H9 (cell line): ENCODE data around the gene MYH9. TPM values are rescaled to one million over a fixed set of nuclear protein-coding genes. Genes with fewer than 3 reads are reported as not detected.

Experiments used
- DNase-seq: peaks from one replicate; pipeline ENCODE4 v3.0.0-alpha.2; 2017
- H2AFZ ChIP-seq: one replicate; pipeline ENCODE4 v1.6.1; 2013; ENCODE audit warnings: mild to moderate bottlenecking, low read length, control low read depth, moderate library complexity
- H2AK5ac ChIP-seq: 2 replicates; pipeline ENCODE4 v1.6.1; 2013; ENCODE audit warnings: low read length, control low read depth, mixed read lengths; ENCODE audit not compliant: insufficient read length
- H2BK120ac ChIP-seq: one replicate; pipeline ENCODE4 v1.6.1; 2013; ENCODE audit warnings: low read depth, mild to moderate bottlenecking, low read length, control low read depth, inconsistent platforms; ENCODE audit not compliant: poor library complexity, severe bottlenecking
- H2BK12ac ChIP-seq: 2 replicates; pipeline ENCODE4 v1.6.1; 2013; ENCODE audit warnings: low read length, control low read depth, mixed read lengths, low read depth; ENCODE audit not compliant: insufficient read length
- H2BK15ac ChIP-seq: 2 replicates; pipeline ENCODE4 v1.6.1; 2013; ENCODE audit warnings: low read depth, low read length, control low read depth
- H2BK20ac ChIP-seq: one replicate; pipeline ENCODE4 v1.6.1; 2013; ENCODE audit warnings: low read depth, mild to moderate bottlenecking, low read length, control low read depth, inconsistent platforms; ENCODE audit not compliant: poor library complexity, severe bottlenecking
- H2BK5ac ChIP-seq: 2 replicates; pipeline ENCODE4 v1.6.1; 2013; ENCODE audit warnings: low read length, control low read depth, mixed read lengths; ENCODE audit not compliant: insufficient read length
- H3K14ac ChIP-seq: 2 replicates; pipeline ENCODE4 v1.6.1; 2013; ENCODE audit warnings: low read length, control low read depth; ENCODE audit not compliant: insufficient read depth
- H3K18ac ChIP-seq: 2 replicates; pipeline ENCODE4 v1.6.1; 2013; ENCODE audit warnings: low read depth, mild to moderate bottlenecking, mixed read lengths, low read length, control low read depth; ENCODE audit not compliant: insufficient read length
- H3K23ac ChIP-seq: 2 replicates; pipeline ENCODE4 v1.6.1; 2013; ENCODE audit warnings: low read length, control low read depth, mixed read lengths, low read depth; ENCODE audit not compliant: insufficient read length
- H3K23me2 ChIP-seq: 2 replicates; pipeline ENCODE4 v1.6.1; 2013; ENCODE audit warnings: low read depth, mild to moderate bottlenecking, mixed read lengths, low read length, control low read depth; ENCODE audit not compliant: insufficient read length, poor library complexity, severe bottlenecking
- H3K27ac ChIP-seq: 2 replicates; pipeline ENCODE4 v1.5.1; 2013; ENCODE audit warnings: low read length, control low read depth, mixed read lengths, low read depth; ENCODE audit not compliant: insufficient read length
- H3K27me3 ChIP-seq: 2 replicates; pipeline ENCODE4 v1.6.1; 2013; ENCODE audit warnings: low read length, control low read depth, inconsistent platforms; ENCODE audit not compliant: insufficient read depth
- H3K4ac ChIP-seq: 2 replicates; pipeline ENCODE4 v1.6.1; 2013; ENCODE audit warnings: low read depth, mild to moderate bottlenecking, control low read depth, inconsistent platforms, low read length, moderate library complexity
- H3K4me1 ChIP-seq: 2 replicates; pipeline ENCODE4 v1.6.1; 2013; ENCODE audit warnings: low read length, control low read depth, inconsistent platforms; ENCODE audit not compliant: insufficient read depth
- H3K4me2 ChIP-seq: 2 replicates; pipeline ENCODE4 v1.6.1; 2013; ENCODE audit warnings: low read length, control low read depth, mixed read lengths; ENCODE audit not compliant: insufficient read length, insufficient read depth
- H3K56ac ChIP-seq: 2 replicates; pipeline ENCODE4 v1.6.1; 2013; ENCODE audit warnings: low read depth, mild to moderate bottlenecking, mixed read lengths, low read length, control low read depth; ENCODE audit not compliant: insufficient read length
- H3K79me1 ChIP-seq: 2 replicates; pipeline ENCODE4 v1.6.1; 2013; ENCODE audit warnings: low read depth, mild to moderate bottlenecking, moderate library complexity, low read length, control low read depth, inconsistent platforms; ENCODE audit not compliant: insufficient read depth, poor library complexity, severe bottlenecking
- H3K79me2 ChIP-seq: 2 replicates; pipeline ENCODE4 v1.6.1; 2013; ENCODE audit warnings: low read length, control low read depth, inconsistent platforms; ENCODE audit not compliant: insufficient read depth
- H3K9ac ChIP-seq: 2 replicates; pipeline ENCODE4 v1.6.1; 2013; ENCODE audit warnings: low read length, control low read depth, mixed read lengths; ENCODE audit not compliant: insufficient read length; ENCODE audit errors: extremely low read depth
- H3K9me3 ChIP-seq: one replicate; pipeline ENCODE4 v1.6.1; 2013; ENCODE audit warnings: low read depth, low read length, inconsistent platforms; ENCODE audit not compliant: control insufficient read depth
- H3T11ph ChIP-seq: one replicate; pipeline ENCODE4 v1.6.1; 2013; ENCODE audit warnings: mild to moderate bottlenecking, low read length, control low read depth, inconsistent platforms
- H4K20me1 ChIP-seq: one replicate; pipeline ENCODE4 v1.6.1; 2013; ENCODE audit not compliant: control insufficient read depth, insufficient read length, insufficient read depth
- H4K5ac ChIP-seq: 2 replicates; pipeline ENCODE4 v1.6.1; 2013; ENCODE audit warnings: low read depth, mild to moderate bottlenecking, mixed read lengths, low read length, control low read depth; ENCODE audit not compliant: insufficient read length
- H4K8ac ChIP-seq: replicated peaks from 2 replicates; pipeline ENCODE4 v1.6.1; 2013; ENCODE audit warnings: low read length, control low read depth, mixed read lengths, low read depth; ENCODE audit not compliant: insufficient read length
- H4K91ac ChIP-seq: 2 replicates; pipeline ENCODE4 v1.6.1; 2013; ENCODE audit warnings: low read depth, mild to moderate bottlenecking, moderate library complexity, mixed read lengths, low read length, control low read depth; ENCODE audit not compliant: insufficient read length
- H3K27ac Mint-ChIP-seq, 3 experiments: 2 replicates in 2 of 3; 3 replicates in 1 of 3; pipeline ENCODE4 v1.8.0; 2020 to 2021; ENCODE audit warnings: mixed read lengths in 3 of 3, mild to moderate bottlenecking in 1 of 3, moderate library complexity in 1 of 3
- H3K27me3 Mint-ChIP-seq: 2 replicates; pipeline ENCODE4 v1.8.0; 2021; ENCODE audit warnings: low read depth, mild to moderate bottlenecking, moderate library complexity, mixed read lengths
- H3K36me3 Mint-ChIP-seq, 3 experiments: 2 replicates in 2 of 3; 3 replicates in 1 of 3; pipeline ENCODE4 v1.8.0; 2020 to 2021; ENCODE audit warnings: low read depth in 3 of 3, mixed read lengths in 3 of 3; ENCODE audit not compliant: insufficient read depth in 1 of 3
- H3K4me1 Mint-ChIP-seq, 2 experiments: 2 replicates each; pipeline ENCODE4 v1.8.0; 2020; ENCODE audit warnings: mixed read lengths in 2 of 2
- H3K4me3 Mint-ChIP-seq, 2 experiments: 2 replicates in 1 of 2; 3 replicates in 1 of 2; pipeline ENCODE4 v1.8.0; 2020 to 2021; ENCODE audit warnings: mild to moderate bottlenecking in 2 of 2, mixed read lengths in 2 of 2, moderate library complexity in 1 of 2
- H3K9me3 Mint-ChIP-seq, 2 experiments: 2 replicates in 1 of 2; 3 replicates in 1 of 2; pipeline ENCODE4 v1.8.0; 2020; ENCODE audit warnings: mild to moderate bottlenecking in 2 of 2, mixed read lengths in 2 of 2, moderate library complexity in 1 of 2
- WGBS: extraction: QIAGEN DNeasy Blood & Tissue Kit; methylation state at CpG from one replicate; pipeline ENCODE4 v1.1.7; 2013; ENCODE audit warnings: missing lambda C conversion rate, low lambda C conversion rate, mixed read lengths; ENCODE audit not compliant: insufficient read length; ENCODE audit errors: extremely low coverage; 5-methylcytosine and 5-hydroxymethylcytosine counted together
- total RNA-seq: library from RNA; stranded (reverse); gene quantifications from 2 replicates; pipeline ENCODE4 v1.2.1, GENCODE V29; 2021
- TF ChIP-seq, protein P1 (sequence below): fragments of 200-600 bp; sonication (generic); conservative IDR thresholded peaks from 3 replicates; pipeline ENCODE4 v1.8.0; 2021; ENCODE audit warnings: antibody characterized with exemption, mild to moderate bottlenecking

The MYH9 gene
- total RNA-seq, 1 experiment from 2014 or later: 266 TPM

DNA sequence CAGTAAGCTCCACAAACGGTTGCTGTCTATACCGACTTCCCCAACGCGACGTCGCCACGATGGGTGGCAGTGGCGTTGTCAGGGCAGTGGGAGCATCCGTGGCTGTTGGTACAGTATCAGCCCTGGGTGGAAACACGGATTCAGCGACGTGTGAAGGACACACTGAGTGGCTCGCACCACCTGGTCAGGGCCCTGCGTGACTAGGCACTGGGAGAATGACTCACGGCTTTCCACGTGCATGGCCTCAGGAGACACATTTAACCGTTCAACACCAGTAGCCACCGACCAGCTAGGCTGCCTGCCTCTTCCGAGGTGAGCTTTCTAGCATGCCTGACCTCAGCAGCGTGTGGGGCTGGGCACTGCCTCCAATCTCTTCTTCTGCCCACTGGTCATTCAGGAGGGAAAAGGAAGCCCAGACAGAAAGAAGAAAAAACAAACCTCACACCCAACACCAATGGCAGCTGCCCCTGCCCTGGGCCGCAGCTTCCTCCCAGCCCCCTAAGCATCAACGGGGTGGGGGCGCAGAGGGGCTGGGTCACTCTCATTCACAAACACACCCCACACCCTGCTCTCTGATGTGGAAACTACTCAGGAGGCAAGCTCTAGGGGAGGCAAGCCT, 59.0 kb downstream of the MYH9 start:
- peaks cover 12% of the 10 kb centered on the region; the same call in 1 of the 2 replicates for H3K4me1 ChIP-seq
- H2BK20ac ChIP-seq: no peak overlapping the region
- H3K79me1 ChIP-seq: no peaks in the 10 kb centered on the region
- peak overlapping the region; percentile 33 for H4K8ac ChIP-seq
- no peak overlapping the region for H3K23ac ChIP-seq
- H3K9me3 Mint-ChIP-seq: no peaks in the 10 kb centered on the region
- H3K27me3 ChIP-seq: no peaks in the 10 kb centered on the region
- peak overlapping the region; percentile 12 for H3T11ph ChIP-seq
- peak overlapping the region; percentile 97 to 100 (median 99) for H3K27ac Mint-ChIP-seq
- no peak overlapping the region for H2BK5ac ChIP-seq
- H3K18ac ChIP-seq: peak overlapping the region; percentile 97
- peak overlapping the region; percentile 8 for H3K56ac ChIP-seq
- peak overlapping the region; percentile 54 for H3K9ac ChIP-seq
- H2AFZ ChIP-seq: no peak overlapping the region
- H4K91ac ChIP-seq: peak overlapping the region; percentile 93
- peak overlapping the region; percentile 86 for H4K5ac ChIP-seq
- TF ChIP-seq, protein P1, sequence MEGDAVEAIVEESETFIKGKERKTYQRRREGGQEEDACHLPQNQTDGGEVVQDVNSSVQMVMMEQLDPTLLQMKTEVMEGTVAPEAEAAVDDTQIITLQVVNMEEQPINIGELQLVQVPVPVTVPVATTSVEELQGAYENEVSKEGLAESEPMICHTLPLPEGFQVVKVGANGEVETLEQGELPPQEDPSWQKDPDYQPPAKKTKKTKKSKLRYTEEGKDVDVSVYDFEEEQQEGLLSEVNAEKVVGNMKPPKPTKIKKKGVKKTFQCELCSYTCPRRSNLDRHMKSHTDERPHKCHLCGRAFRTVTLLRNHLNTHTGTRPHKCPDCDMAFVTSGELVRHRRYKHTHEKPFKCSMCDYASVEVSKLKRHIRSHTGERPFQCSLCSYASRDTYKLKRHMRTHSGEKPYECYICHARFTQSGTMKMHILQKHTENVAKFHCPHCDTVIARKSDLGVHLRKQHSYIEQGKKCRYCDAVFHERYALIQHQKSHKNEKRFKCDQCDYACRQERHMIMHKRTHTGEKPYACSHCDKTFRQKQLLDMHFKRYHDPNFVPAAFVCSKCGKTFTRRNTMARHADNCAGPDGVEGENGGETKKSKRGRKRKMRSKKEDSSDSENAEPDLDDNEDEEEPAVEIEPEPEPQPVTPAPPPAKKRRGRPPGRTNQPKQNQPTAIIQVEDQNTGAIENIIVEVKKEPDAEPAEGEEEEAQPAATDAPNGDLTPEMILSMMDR: no peak
- H3K23me2 ChIP-seq: peaks cover 3% of the 10 kb centered on the region
- H2BK120ac ChIP-seq: peak overlapping the region; percentile 90
- peak overlapping the region; percentile 68 for H3K4ac ChIP-seq
- no peaks in the 10 kb centered on the region for H3K9me3 ChIP-seq
- peak overlapping the region; percentile 79 for H3K14ac ChIP-seq
- H2AK5ac ChIP-seq: peak overlapping the region; percentile 17
- no peak for DNase-seq
- WGBS: no CpG with 5 or more reads among the region's 23 CpGs
- peak overlapping the region; percentile 92 for H2BK12ac ChIP-seq
- peaks cover 61 to 66% of the 10 kb centered on the region in 2 experiments for H3K4me1 Mint-ChIP-seq
- peaks cover 6% of the 10 kb centered on the region; the same call in 1 of the 2 replicates for H3K79me2 ChIP-seq
- peak overlapping the region; percentile 70 for H3K27ac ChIP-seq
- H3K36me3 Mint-ChIP-seq: peaks cover 59 to 88% (median 72%) of the 10 kb centered on the region in 3 experiments
- H2BK15ac ChIP-seq: no peak overlapping the region
- peak overlapping the region; percentile 7 for H3K4me2 ChIP-seq
- no peaks in the 10 kb centered on the region for H3K27me3 Mint-ChIP-seq
- peak overlapping the region; percentile 49 to 68; a peak in 4 of 5 replicates for H3K4me3 Mint-ChIP-seq
- H4K20me1 ChIP-seq: peaks cover 2% of the 10 kb centered on the region
